HepG2 (cell line): Measurements from ENCODE around the gene PLOD3. TPM values are rescaled to one million over a fixed set of nuclear protein-coding genes. Genes with fewer than 3 reads are reported as not detected.

Source experiments
- EP300 ChIP-seq, 3 experiments: sonication (generic) in 1 of 3; formaldehyde crosslinking in 1 of 3; IDR thresholded peaks; 2 replicates each; pipeline versions ENCODE4 v1.5.1 to v1.6.1; 2011 to 2020; ENCODE audit warnings: low read depth in 2 of 3, low read length in 2 of 3, borderline replicate concordance in 1 of 3, improper control_type of control experiment in 1 of 3, mild to moderate bottlenecking in 1 of 3, missing genetic modification reagents in 1 of 3, moderate library complexity in 1 of 3
- FOXM1 ChIP-seq: sonication (generic); formaldehyde crosslinking; IDR thresholded peaks from 2 replicates; pipeline ENCODE4 v1.5.0; 2020; ENCODE audit warnings: missing genetic modification reagents
- MBD4 ChIP-seq: IDR thresholded peaks from 2 replicates; pipeline ENCODE4 v1.6.1; 2012; ENCODE audit warnings: low read length, inconsistent platforms, borderline replicate concordance
- SALL2 ChIP-seq: sonication (generic); formaldehyde crosslinking; IDR thresholded peaks from 2 replicates; pipeline ENCODE4 v1.8.1; 2023; ENCODE audit warnings: mild to moderate bottlenecking, missing genetic modification reagents, inconsistent platforms
- SIX1 ChIP-seq: sonication (generic); formaldehyde crosslinking; IDR thresholded peaks from 2 replicates; pipeline ENCODE4 v1.4.0; 2020; ENCODE audit warnings: missing genetic modification reagents, borderline replicate concordance
- ZNF496 ChIP-seq: sonication (generic); formaldehyde crosslinking; IDR thresholded peaks from 2 replicates; pipeline ENCODE4 v1.8.1; 2023; ENCODE audit warnings: mild to moderate bottlenecking, moderate library complexity, missing genetic modification reagents; ENCODE audit not compliant: insufficient replicate concordance
- ZNF556 ChIP-seq: sonication (generic); formaldehyde crosslinking; IDR thresholded peaks from 2 replicates; pipeline ENCODE4 v1.4.0; 2020; ENCODE audit warnings: mild to moderate bottlenecking, missing genetic modification reagents, borderline replicate concordance
- ZNF703 ChIP-seq: sonication (generic); formaldehyde crosslinking; IDR thresholded peaks from 2 replicates; pipeline ENCODE4 v1.5.1; 2020; ENCODE audit warnings: missing genetic modification reagents, mild to moderate bottlenecking, moderate library complexity, borderline replicate concordance
- ZNF75D ChIP-seq: sonication (generic); formaldehyde crosslinking; IDR thresholded peaks from 2 replicates; pipeline ENCODE4 v1.8.1; 2023; ENCODE audit warnings: missing genetic modification reagents, mild to moderate bottlenecking, borderline replicate concordance
- ZNF83 ChIP-seq: sonication (generic); formaldehyde crosslinking; IDR thresholded peaks from 2 replicates; pipeline ENCODE4 v1.4.0; 2020; ENCODE audit warnings: missing genetic modification reagents, mild to moderate bottlenecking, borderline replicate concordance
- polyA plus RNA-seq, 8 experiments: library from polyadenylated mRNA; depleted of rRNA in 3 of 8; stranded (reverse) in 7 of 8; unstranded in 1 of 8; fragments of >200 nt; fragmentation: Illumina TruSeq in 4 of 8; extraction: Trizol in 4 of 8; gene quantifications; 2 replicates each; pipeline versions ENCODE4 v1.2.1 to v1.2.3, GENCODE V29; 2011 to 2016; ENCODE audit warnings: low read depth in 4 of 8, missing spikeins in 1 of 8, mixed read lengths in 1 of 8; ENCODE audit not compliant: insufficient read depth in 1 of 8
- total RNA-seq, 5 experiments: library from RNA; depleted of rRNA; stranded (reverse); fragments of >200 nt; fragmentation: Illumina TruSeq; extraction: Trizol; gene quantifications; 2 replicates each; pipeline ENCODE4 v1.2.3, GENCODE V29; 2016; ENCODE audit warnings: low read depth in 1 of 5
- TF ChIP-seq, protein P1 (sequence below): sonication (generic); formaldehyde crosslinking; IDR thresholded peaks from 2 replicates; pipeline ENCODE4 v1.5.0; 2020; ENCODE audit warnings: missing genetic modification reagents
- TF ChIP-seq, protein P2 (sequence below): sonication (generic); formaldehyde crosslinking; IDR thresholded peaks from 2 replicates; pipeline ENCODE4 v1.4.0; 2020; ENCODE audit warnings: mild to moderate bottlenecking, missing genetic modification reagents
- TF ChIP-seq, protein P3 (sequence below): sonication (generic); formaldehyde crosslinking; IDR thresholded peaks from 2 replicates; pipeline ENCODE4 v1.9.0; 2022; ENCODE audit warnings: missing genetic modification reagents, mild to moderate bottlenecking, borderline replicate concordance
- TF ChIP-seq, protein P4 (sequence below): sonication (generic); formaldehyde crosslinking; IDR thresholded peaks from 2 replicates; pipeline ENCODE4 v1.5.1; 2020; ENCODE audit warnings: mild to moderate bottlenecking, missing genetic modification reagents, borderline replicate concordance
- TF ChIP-seq, protein P5 (sequence below): sonication (generic); formaldehyde crosslinking; IDR thresholded peaks from 2 replicates; pipeline ENCODE4 v1.4.0; 2020; ENCODE audit warnings: missing genetic modification reagents

Gene PLOD3
- total and polyA plus RNA-seq, 2 of the 13 experiments (the other 11 are each of a cell fraction or from before 2014, with no cell fraction given), result 65.8 to 67.4 TPM

DNA sequence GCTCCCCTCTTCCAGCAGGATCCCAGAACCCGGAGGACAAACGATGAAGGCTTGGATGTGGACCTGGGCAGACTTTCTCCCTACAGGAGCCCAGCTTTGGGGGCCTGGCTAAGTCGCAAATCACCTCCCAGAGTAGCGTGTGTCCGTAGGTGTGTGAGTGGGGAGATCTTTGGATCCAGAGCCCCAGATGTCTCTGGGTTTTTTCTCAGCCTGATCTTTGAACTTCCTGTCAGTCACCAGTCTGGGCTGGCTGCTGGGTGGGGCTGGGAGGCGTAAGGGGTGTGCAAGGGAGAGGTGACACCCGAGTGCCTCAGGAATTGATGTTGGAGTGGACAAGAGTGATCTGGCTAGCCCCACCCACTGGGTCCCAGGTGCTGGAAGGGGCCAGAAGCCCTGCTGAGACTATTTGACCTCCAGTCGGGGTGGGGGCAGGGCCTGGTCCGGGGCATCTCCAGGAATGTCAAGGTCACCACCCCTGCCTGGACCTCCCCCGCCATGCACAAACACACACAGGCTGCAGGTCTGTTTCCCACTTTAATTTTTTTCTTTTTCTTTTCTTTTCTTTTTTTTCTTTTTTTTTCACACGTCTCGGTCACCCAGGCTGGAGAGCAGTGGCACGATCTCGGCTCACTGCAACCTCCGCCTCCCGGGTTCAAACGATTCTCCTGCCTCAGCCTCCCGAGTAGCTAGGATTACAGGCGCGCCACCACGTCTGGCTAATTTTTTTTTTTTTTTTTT lies 16.4 kb downstream of the PLOD3 start, which contains the start of gene MOGAT3 (continued):
- TF ChIP-seq, protein P1, sequence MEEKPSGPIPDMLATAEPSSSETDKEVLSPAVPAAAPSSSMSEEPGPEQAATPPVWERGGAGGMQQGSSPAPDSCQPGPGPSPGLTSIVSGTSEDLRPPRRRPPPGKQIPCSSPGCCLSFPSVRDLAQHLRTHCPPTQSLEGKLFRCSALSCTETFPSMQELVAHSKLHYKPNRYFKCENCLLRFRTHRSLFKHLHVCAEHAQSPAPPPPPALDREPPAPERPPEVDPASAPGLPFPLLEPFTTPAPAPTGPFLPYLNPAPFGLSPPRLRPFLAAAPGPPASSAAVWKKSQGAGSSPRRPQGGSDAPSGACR, result 0 out of 2 replicates have a peak, but pooled peaks have one; percentile 28
- TF ChIP-seq ZNF556 (CRISPR knock-in tag), result no peak
- TF ChIP-seq, protein P2, sequence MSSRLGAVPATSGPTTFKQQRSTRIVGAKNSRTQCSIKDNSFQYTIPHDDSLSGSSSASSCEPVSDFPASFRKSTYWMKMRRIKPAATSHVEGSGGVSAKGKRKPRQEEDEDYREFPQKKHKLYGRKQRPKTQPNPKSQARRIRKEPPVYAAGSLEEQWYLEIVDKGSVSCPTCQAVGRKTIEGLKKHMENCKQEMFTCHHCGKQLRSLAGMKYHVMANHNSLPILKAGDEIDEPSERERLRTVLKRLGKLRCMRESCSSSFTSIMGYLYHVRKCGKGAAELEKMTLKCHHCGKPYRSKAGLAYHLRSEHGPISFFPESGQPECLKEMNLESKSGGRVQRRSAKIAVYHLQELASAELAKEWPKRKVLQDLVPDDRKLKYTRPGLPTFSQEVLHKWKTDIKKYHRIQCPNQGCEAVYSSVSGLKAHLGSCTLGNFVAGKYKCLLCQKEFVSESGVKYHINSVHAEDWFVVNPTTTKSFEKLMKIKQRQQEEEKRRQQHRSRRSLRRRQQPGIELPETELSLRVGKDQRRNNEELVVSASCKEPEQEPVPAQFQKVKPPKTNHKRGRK (CRISPR knock-in tag), result no peak
- peak; percentile 61; the same call in 1 of the 2 replicates for TF ChIP-seq SIX1 (CRISPR knock-in tag)
- TF ChIP-seq, protein P3, sequence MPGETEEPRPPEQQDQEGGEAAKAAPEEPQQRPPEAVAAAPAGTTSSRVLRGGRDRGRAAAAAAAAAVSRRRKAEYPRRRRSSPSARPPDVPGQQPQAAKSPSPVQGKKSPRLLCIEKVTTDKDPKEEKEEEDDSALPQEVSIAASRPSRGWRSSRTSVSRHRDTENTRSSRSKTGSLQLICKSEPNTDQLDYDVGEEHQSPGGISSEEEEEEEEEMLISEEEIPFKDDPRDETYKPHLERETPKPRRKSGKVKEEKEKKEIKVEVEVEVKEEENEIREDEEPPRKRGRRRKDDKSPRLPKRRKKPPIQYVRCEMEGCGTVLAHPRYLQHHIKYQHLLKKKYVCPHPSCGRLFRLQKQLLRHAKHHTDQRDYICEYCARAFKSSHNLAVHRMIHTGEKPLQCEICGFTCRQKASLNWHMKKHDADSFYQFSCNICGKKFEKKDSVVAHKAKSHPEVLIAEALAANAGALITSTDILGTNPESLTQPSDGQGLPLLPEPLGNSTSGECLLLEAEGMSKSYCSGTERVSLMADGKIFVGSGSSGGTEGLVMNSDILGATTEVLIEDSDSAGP (CRISPR knock-in tag), result peak; percentile 17; the same call in 1 of the 2 replicates
- no peak for TF ChIP-seq ZNF83 (CRISPR knock-in tag)
- TF ChIP-seq ZNF75D (CRISPR knock-in tag), result no peak
- TF ChIP-seq, protein P4, sequence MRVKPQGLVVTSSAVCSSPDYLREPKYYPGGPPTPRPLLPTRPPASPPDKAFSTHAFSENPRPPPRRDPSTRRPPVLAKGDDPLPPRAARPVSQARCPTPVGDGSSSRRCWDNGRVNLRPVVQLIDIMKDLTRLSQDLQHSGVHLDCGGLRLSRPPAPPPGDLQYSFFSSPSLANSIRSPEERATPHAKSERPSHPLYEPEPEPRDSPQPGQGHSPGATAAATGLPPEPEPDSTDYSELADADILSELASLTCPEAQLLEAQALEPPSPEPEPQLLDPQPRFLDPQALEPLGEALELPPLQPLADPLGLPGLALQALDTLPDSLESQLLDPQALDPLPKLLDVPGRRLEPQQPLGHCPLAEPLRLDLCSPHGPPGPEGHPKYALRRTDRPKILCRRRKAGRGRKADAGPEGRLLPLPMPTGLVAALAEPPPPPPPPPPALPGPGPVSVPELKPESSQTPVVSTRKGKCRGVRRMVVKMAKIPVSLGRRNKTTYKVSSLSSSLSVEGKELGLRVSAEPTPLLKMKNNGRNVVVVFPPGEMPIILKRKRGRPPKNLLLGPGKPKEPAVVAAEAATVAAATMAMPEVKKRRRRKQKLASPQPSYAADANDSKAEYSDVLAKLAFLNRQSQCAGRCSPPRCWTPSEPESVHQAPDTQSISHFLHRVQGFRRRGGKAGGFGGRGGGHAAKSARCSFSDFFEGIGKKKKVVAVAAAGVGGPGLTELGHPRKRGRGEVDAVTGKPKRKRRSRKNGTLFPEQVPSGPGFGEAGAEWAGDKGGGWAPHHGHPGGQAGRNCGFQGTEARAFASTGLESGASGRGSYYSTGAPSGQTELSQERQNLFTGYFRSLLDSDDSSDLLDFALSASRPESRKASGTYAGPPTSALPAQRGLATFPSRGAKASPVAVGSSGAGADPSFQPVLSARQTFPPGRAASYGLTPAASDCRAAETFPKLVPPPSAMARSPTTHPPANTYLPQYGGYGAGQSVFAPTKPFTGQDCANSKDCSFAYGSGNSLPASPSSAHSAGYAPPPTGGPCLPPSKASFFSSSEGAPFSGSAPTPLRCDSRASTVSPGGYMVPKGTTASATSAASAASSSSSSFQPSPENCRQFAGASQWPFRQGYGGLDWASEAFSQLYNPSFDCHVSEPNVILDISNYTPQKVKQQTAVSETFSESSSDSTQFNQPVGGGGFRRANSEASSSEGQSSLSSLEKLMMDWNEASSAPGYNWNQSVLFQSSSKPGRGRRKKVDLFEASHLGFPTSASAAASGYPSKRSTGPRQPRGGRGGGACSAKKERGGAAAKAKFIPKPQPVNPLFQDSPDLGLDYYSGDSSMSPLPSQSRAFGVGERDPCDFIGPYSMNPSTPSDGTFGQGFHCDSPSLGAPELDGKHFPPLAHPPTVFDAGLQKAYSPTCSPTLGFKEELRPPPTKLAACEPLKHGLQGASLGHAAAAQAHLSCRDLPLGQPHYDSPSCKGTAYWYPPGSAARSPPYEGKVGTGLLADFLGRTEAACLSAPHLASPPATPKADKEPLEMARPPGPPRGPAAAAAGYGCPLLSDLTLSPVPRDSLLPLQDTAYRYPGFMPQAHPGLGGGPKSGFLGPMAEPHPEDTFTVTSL (CRISPR knock-in tag), result peak; percentile 81; the same call in 1 of the 2 replicates
- TF ChIP-seq ZNF703 (CRISPR knock-in tag), result no peak
- TF ChIP-seq FOXM1 (CRISPR knock-in tag), result no peak
- no peak for TF ChIP-seq ZNF496
- TF ChIP-seq MBD4, result no peak
- 0 out of 2 replicates have a peak, but pooled peaks have one; percentile 16 for TF ChIP-seq SALL2 (CRISPR knock-in tag)
- TF ChIP-seq, protein P5, sequence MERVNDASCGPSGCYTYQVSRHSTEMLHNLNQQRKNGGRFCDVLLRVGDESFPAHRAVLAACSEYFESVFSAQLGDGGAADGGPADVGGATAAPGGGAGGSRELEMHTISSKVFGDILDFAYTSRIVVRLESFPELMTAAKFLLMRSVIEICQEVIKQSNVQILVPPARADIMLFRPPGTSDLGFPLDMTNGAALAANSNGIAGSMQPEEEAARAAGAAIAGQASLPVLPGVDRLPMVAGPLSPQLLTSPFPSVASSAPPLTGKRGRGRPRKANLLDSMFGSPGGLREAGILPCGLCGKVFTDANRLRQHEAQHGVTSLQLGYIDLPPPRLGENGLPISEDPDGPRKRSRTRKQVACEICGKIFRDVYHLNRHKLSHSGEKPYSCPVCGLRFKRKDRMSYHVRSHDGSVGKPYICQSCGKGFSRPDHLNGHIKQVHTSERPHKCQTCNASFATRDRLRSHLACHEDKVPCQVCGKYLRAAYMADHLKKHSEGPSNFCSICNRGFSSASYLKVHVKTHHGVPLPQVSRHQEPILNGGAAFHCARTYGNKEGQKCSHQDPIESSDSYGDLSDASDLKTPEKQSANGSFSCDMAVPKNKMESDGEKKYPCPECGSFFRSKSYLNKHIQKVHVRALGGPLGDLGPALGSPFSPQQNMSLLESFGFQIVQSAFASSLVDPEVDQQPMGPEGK (CRISPR knock-in tag), result peak; percentile 97
- TF ChIP-seq EP300 (IDR thresholded peaks at IDR 0.05; ENCODE audit: low read depth in 2 of 2, low read length in 2 of 2), result peak; percentile 62 to 81; a peak in 3 of 4 replicates
- peak; percentile 71; the same call in 1 of the 2 replicates for TF ChIP-seq EP300 (CRISPR knock-in tag; IDR thresholded peaks at IDR 0.05; ENCODE audit: borderline replicate concordance)
